ENCODE data around the gene CALML4. TPM values are rescaled to one million over a fixed set of nuclear protein-coding genes. Genes with fewer than 3 reads are reported as not detected.
"Not testable (repeated sequence)": the region's sequence is repeated elsewhere in the genome, so short reads cannot be mapped to it uniquely, and the experiment has no call there.

The CALML4 gene
- total RNA-seq, 1 donor from 2014 or later, result 4.5 TPM

DNA sequence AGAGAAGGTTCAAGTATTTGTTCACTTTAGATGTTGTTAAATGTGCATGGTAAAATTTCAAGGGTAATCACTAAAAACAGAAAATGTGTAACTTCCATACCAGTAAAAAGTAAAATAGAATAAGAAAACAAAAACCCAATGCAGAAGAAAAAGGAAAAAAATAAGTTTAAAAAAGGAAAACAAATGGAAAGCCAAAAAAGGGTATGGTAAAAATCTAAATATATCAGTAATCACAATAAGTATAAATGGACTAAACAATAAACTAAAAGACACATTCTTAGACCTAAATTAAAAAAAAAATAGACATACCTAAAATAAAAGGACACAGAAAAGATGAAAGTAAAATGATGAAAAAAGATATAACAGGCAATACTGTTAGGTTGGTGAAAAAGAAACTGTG is 33.9 kb upstream of the CALML4 start:
- FAIRE-seq (no peak), DNase-seq (ENCODE audit: low read depth) (no peak)
- no peak for TF ChIP-seq CTCF (IDR thresholded peaks at IDR 0.05; ENCODE audit: insufficient read depth, low read length, severe bottlenecking)
- Histone ChIP-seq H3K4me3 (ENCODE audit: low read depth, low read length) (no peak overlapping the region), H3K27me3 (ENCODE audit: control insufficient read depth, insufficient read depth, low read length) (peaks cover 2% of the 10 kb centered on the region), H3K36me3 (ENCODE audit: control insufficient read depth, insufficient read depth, low read length) (no peaks in the 10 kb centered on the region)

- H3K4me3 ChIP-seq (ENCODE audit: low read depth, low read length), result no peak overlapping the region
- DNase-seq (ENCODE audit: low read depth) (peak; percentile 72), FAIRE-seq (no peak)
- H3K36me3 ChIP-seq (ENCODE audit: control insufficient read depth, insufficient read depth, low read length), result no peaks in the 10 kb centered on the region
- H3K27me3 ChIP-seq (ENCODE audit: control insufficient read depth, insufficient read depth, low read length), result no peaks in the 10 kb centered on the region
- TF ChIP-seq CTCF (IDR thresholded peaks at IDR 0.05; ENCODE audit: insufficient read depth, low read length, severe bottlenecking), result no peak
These were observed 29.9 kb upstream of the CALML4 start for GRCh38 chr15:68235022-68235421.

- H3K27me3 ChIP-seq (ENCODE audit: control insufficient read depth, insufficient read depth, low read length); DNase-seq (ENCODE audit: low read depth); H3K36me3 ChIP-seq (ENCODE audit: control insufficient read depth, insufficient read depth, low read length); FAIRE-seq; H3K4me3 ChIP-seq (ENCODE audit: low read depth, low read length): not testable (repeated sequence)
These were observed 29.4 kb upstream of the CALML4 start for GRCh38 chr15:68234520-68234919.

GRCh38 chr15:68234060-68234459 is 28.9 kb upstream of the CALML4 start:
- no peaks in the 10 kb centered on the region for H3K27me3 ChIP-seq (ENCODE audit: control insufficient read depth, insufficient read depth, low read length)
- no peak for TF ChIP-seq CTCF (IDR thresholded peaks at IDR 0.05; ENCODE audit: insufficient read depth, low read length, severe bottlenecking)
- H3K36me3 ChIP-seq (ENCODE audit: control insufficient read depth, insufficient read depth, low read length), result no peaks in the 10 kb centered on the region
- DNase-seq (ENCODE audit: low read depth) (no peak), FAIRE-seq (no peak)
- H3K4me3 ChIP-seq (ENCODE audit: low read depth, low read length), result no peak overlapping the region

GRCh38 chr15:68232937-68233336 is 27.8 kb upstream of the CALML4 start:
- FAIRE-seq (no peak), DNase-seq (ENCODE audit: low read depth) (no peak)
- Histone ChIP-seq H3K4me3 (ENCODE audit: low read depth, low read length) (no peak overlapping the region), H3K36me3 (ENCODE audit: control insufficient read depth, insufficient read depth, low read length) (no peaks in the 10 kb centered on the region), H3K27me3 (ENCODE audit: control insufficient read depth, insufficient read depth, low read length) (no peaks in the 10 kb centered on the region)
- no peak for TF ChIP-seq CTCF (IDR thresholded peaks at IDR 0.05; ENCODE audit: insufficient read depth, low read length, severe bottlenecking)

GRCh38 chr15:68232449-68232848 is 27.3 kb upstream of the CALML4 start:
- FAIRE-seq (no peak), DNase-seq (ENCODE audit: low read depth) (no peak)
- H3K27me3 ChIP-seq (ENCODE audit: control insufficient read depth, insufficient read depth, low read length), result no peaks in the 10 kb centered on the region
- no peak overlapping the region for H3K4me3 ChIP-seq (ENCODE audit: low read depth, low read length)
- TF ChIP-seq CTCF (IDR thresholded peaks at IDR 0.05; ENCODE audit: insufficient read depth, low read length, severe bottlenecking), result no peak
- H3K36me3 ChIP-seq (ENCODE audit: control insufficient read depth, insufficient read depth, low read length), result no peaks in the 10 kb centered on the region

Data from bronchial epithelial cell (primary cell).